ENCODE results near the gene ALK. TPM values are rescaled to one million over a fixed set of nuclear protein-coding genes. Genes with fewer than 3 reads are reported as not detected.

Gene ALK
- total and polyA plus RNA-seq, 10 of the 15 experiments (the other 5 are each of a cell fraction or from before 2014, with no cell fraction given): 0.11 TPM; not detected in 9

DNA sequence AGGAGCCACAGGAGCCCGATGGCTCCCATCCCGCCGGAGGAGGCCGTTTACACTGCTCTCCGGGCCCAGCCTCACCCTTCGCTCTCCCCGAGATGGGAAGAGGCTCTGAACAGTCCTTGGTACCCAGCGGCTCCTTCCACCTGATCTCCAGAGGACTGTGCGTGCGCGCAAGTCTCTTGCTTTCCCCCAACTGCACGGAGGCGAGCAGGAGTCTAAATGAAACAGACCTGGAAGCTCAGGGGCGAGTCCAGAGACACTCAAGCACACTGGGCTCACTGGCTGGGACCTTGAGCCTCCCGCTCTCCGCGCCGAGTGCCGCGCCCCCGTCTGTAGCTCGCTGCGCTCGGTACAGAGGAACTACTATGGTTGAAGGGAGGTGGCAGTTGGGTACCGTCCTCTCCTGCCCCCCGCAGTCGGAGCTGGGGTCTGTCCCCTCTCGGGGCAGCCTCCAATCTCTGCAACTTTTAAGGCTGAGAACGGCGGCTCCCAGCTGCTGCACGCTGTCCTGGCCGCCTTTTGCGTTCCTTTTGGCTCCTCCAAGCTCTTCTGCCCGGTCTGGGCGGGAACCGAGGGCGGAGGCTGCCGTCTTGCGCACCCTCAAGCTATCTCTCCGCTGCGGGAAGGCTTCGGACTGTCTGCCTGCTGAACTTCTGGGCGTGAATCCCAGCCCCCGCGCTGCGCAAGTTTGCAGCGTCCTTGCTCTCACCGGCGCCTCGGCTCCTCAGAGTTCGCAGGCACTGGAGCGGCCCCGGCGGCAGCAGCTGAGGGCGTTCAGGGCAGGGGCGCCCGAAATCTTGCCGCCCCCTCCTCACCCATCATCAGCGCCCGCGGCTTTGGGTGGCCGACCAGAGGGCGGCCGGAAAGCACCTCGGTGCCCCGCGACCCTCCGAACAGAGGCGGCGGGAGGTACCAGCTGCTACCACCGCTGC lies 491 bp downstream of the ALK start:
- WGBS (ENCODE audit: insufficient coverage, insufficient replicate concordance, low lambda C conversion rate, missing lambda C conversion rate): 31% methylated on average over 67 of the region's 71 CpGs
- in situ Hi-C loops (cut with MboI): no loop called here

More for the DNA sequence above, 491 bp downstream of the ALK start:
- H3K27ac ChIP-seq (ENCODE audit: control insufficient read depth, insufficient read depth): no peak overlapping the region
- POLR2A ChIA-PET: no interaction called here
- RAD21 ChIA-PET (ENCODE audit: unreplicated experiment): interaction anchor here (4.7 kb wide), 1 partner anchor 151 kb away, joined by 26 read pairs; no protein-coding TSS in a partner anchor
- no peaks in the 10 kb centered on the region for H3K36me3 ChIP-seq (ENCODE audit: control insufficient read depth in 2 of 2, insufficient read depth in 2 of 2, low read length in 1 of 2)
- TF ChIP-seq HCFC1 (IDR thresholded peaks at IDR 0.05; ENCODE audit: low read length) (no peak), SMC3 (IDR thresholded peaks at IDR 0.05; ENCODE audit: borderline replicate concordance, low read length) (no peak), HDAC2 (IDR thresholded peaks at IDR 0.05) (no peak), TARDBP (IDR thresholded peaks at IDR 0.05; ENCODE audit: borderline replicate concordance) (no peak), MEF2A (IDR thresholded peaks at IDR 0.05; ENCODE audit: insufficient read depth, low read depth, low read length) (no peak), SREBF1 (IDR thresholded peaks at IDR 0.05; ENCODE audit: low read length) (no peak), TBL1XR1 (IDR thresholded peaks at IDR 0.05; ENCODE audit: low read depth, low read length) (no peak), ATF7 (IDR thresholded peaks at IDR 0.05; ENCODE audit: low read depth) (no peak), GATAD2B (conservative IDR thresholded peaks at IDR 0.05; ENCODE audit: low read depth) (no peak)
- TF ChIP-seq, protein P1, sequence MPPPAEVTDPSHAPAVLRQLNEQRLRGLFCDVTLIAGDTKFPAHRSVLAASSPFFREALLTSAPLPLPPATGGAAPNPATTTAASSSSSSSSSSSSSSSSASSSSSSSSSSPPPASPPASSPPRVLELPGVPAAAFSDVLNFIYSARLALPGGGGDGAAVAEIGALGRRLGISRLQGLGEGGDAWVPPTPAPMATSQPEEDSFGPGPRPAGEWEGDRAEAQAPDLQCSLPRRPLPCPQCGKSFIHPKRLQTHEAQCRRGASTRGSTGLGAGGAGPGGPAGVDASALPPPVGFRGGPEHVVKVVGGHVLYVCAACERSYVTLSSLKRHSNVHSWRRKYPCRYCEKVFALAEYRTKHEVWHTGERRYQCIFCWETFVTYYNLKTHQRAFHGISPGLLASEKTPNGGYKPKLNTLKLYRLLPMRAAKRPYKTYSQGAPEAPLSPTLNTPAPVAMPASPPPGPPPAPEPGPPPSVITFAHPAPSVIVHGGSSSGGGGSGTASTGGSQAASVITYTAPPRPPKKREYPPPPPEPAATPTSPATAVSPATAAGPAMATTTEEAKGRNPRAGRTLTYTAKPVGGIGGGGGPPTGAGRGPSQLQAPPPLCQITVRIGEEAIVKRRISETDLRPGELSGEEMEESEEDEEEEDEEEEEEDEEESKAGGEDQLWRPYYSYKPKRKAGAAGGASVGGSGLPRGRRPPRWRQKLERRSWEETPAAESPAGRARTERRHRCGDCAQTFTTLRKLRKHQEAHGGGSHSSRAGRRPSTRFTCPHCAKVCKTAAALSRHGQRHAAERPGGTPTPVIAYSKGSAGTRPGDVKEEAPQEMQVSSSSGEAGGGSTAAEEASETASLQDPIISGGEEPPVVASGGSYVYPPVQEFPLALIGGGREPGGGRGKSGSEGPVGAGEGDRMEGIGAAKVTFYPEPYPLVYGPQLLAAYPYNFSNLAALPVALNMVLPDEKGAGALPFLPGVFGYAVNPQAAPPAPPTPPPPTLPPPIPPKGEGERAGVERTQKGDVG (CRISPR knock-in tag; IDR thresholded peaks at IDR 0.05): no peak
- TF ChIP-seq, protein P2, sequence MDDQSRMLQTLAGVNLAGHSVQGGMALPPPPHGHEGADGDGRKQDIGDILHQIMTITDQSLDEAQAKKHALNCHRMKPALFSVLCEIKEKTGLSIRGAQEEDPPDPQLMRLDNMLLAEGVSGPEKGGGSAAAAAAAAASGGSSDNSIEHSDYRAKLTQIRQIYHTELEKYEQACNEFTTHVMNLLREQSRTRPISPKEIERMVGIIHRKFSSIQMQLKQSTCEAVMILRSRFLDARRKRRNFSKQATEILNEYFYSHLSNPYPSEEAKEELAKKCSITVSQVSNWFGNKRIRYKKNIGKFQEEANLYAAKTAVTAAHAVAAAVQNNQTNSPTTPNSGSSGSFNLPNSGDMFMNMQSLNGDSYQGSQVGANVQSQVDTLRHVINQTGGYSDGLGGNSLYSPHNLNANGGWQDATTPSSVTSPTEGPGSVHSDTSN (IDR thresholded peaks at IDR 0.05; ENCODE audit: insufficient replicate concordance, low read depth, low read length): no peak
- CTCF ChIA-PET: no interaction called here
- BruUV-seq (replicated peaks): no TSS peak
- H4K20me1 ChIP-seq (ENCODE audit: control insufficient read depth, insufficient read depth): no peaks in the 10 kb centered on the region
- H3K79me2 ChIP-seq (ENCODE audit: control insufficient read depth, insufficient read depth, low read length): no peaks in the 10 kb centered on the region
- SMC1A ChIA-PET (ENCODE audit: uncharacterized antibody, unreplicated experiment): no interaction called here
- no peak overlapping the region for H2AFZ ChIP-seq (ENCODE audit: control insufficient read depth, low read depth, low read length)
- DNase-seq (ENCODE audit: low read depth, low spot score) (no peak), FAIRE-seq (no peak), ATAC-seq (no peak)
- no peak overlapping the region for H3K4me3 ChIP-seq
- H3K9ac ChIP-seq (ENCODE audit: control insufficient read depth, insufficient read depth, low read length): no peak overlapping the region
- H3K27me3 ChIP-seq (replicated peaks in 1 of 2; ENCODE audit: control insufficient read depth in 2 of 2, insufficient read depth in 2 of 2, low read length in 1 of 2): peaks cover 6 to 13% of the 10 kb centered on the region in 2 experiments
- H3K4me1 ChIP-seq (ENCODE audit: control insufficient read depth, insufficient read depth, low read length): no peaks in the 10 kb centered on the region
- intact Hi-C loops (cut with micrococcal nuclease; ENCODE audit: unreplicated experiment): loop anchor here (5.0 kb wide), 2 partner anchors 196 to 964 kb away; no protein-coding TSS in a partner anchor
- H3K9me3 ChIP-seq (replicated peaks; ENCODE audit: control insufficient read depth, insufficient read depth, low read length): no peaks in the 10 kb centered on the region
- peak overlapping the region; percentile 17; the same call in 1 of the 2 replicates for H3K4me2 ChIP-seq (ENCODE audit: control insufficient read depth, insufficient read depth)

Data from GM12878 (cell line).